Neutrophil (primary cell): ENCODE results near the gene IDH3A.

Source experiments
- H3K27ac ChIP-seq: fragments of 200-600 bp; sonication (generic); 2 replicates; pipeline ENCODE4 v1.5.1; 2016; ENCODE audit warnings: mild to moderate bottlenecking, moderate library complexity
- H3K27me3 ChIP-seq: fragments of 200-600 bp; sonication (generic); 2 replicates; pipeline ENCODE4 v1.6.0; 2016; ENCODE audit warnings: mild to moderate bottlenecking
- H3K36me3 ChIP-seq: fragments of 200-600 bp; sonication (generic); 2 replicates; pipeline ENCODE4 v1.5.1; 2017
- H3K4me1 ChIP-seq, 2 experiments: fragments of 200-600 bp in 1 of 2; sonication (generic) in 1 of 2; 1 replicate in 1 of 2; 2 replicates in 1 of 2; pipeline versions ENCODE4 v1.5.1 to v1.6.1; 2013 to 2016; ENCODE audit warnings: low read depth in 1 of 2, low read length in 1 of 2, mild to moderate bottlenecking in 1 of 2, moderate library complexity in 1 of 2; ENCODE audit not compliant: control insufficient read depth in 1 of 2, insufficient read depth in 1 of 2
- H3K4me3 ChIP-seq, 2 experiments: fragments of 200-600 bp in 1 of 2; sonication (generic) in 1 of 2; 1 replicate in 1 of 2; 2 replicates in 1 of 2; pipeline ENCODE4 v1.5.1; 2013 to 2016; ENCODE audit warnings: low read depth in 1 of 2, low read length in 1 of 2, mild to moderate bottlenecking in 1 of 2, moderate library complexity in 1 of 2
- H3K9me3 ChIP-seq: fragments of 200-600 bp; sonication (generic); 2 replicates; pipeline ENCODE4 v1.5.1; 2016
- CTCF ChIP-seq: fragments of 200-600 bp; sonication (generic); IDR thresholded peaks from 2 replicates; pipeline ENCODE4 v1.5.1; 2016; ENCODE audit warnings: antibody characterized with exemption

IDH3A gene

GRCh38 chr15:78205856-78206255 is 56.7 kb downstream of the IDH3A start:
- TF ChIP-seq CTCF: no peak
- H3K4me3 ChIP-seq: no peak overlapping the region

GRCh38 chr15:78206326-78207109 is 57.4 kb downstream of the IDH3A start:
- Histone ChIP-seq H3K27ac (no peak overlapping the region), H3K36me3 (no peaks in the 10 kb centered on the region), H3K4me1 (no peaks in the 10 kb centered on the region), H3K4me3 (no peak overlapping the region), H3K9me3 (no peaks in the 10 kb centered on the region), H3K27me3 (no peaks in the 10 kb centered on the region)
- no peak for TF ChIP-seq CTCF

More at GRCh38 chr15:78205856-78206255, 56.7 kb downstream of the IDH3A start:
- no peaks in the 10 kb centered on the region for H3K36me3 ChIP-seq
- no peaks in the 10 kb centered on the region for H3K27me3 ChIP-seq
- no peak overlapping the region for H3K27ac ChIP-seq
- no peaks in the 10 kb centered on the region for H3K9me3 ChIP-seq
- no peaks in the 10 kb centered on the region for H3K4me1 ChIP-seq

GRCh38 chr15:78207110-78207458 is 57.9 kb downstream of the IDH3A start:
- H3K4me1 ChIP-seq: no peaks in the 10 kb centered on the region
- H3K27me3 ChIP-seq: no peaks in the 10 kb centered on the region
- no peak overlapping the region for H3K4me3 ChIP-seq
- TF ChIP-seq CTCF: no peak
- H3K9me3 ChIP-seq: no peaks in the 10 kb centered on the region
- no peaks in the 10 kb centered on the region for H3K36me3 ChIP-seq
- H3K27ac ChIP-seq: no peak overlapping the region

- no peak for TF ChIP-seq CTCF
Measured at GRCh38 chr15:78207641-78208340, 58.6 kb downstream of the IDH3A start.

GRCh38 chr15:78208341-78208844 is 59.2 kb downstream of the IDH3A start:
- H3K36me3 ChIP-seq: no peaks in the 10 kb centered on the region
- TF ChIP-seq CTCF: no peak
- H3K27me3 ChIP-seq: no peaks in the 10 kb centered on the region
- no peak overlapping the region for H3K27ac ChIP-seq
- no peak overlapping the region for H3K4me3 ChIP-seq
- H3K9me3 ChIP-seq: no peaks in the 10 kb centered on the region
- H3K4me1 ChIP-seq: no peaks in the 10 kb centered on the region

More at GRCh38 chr15:78207641-78208340, 58.6 kb downstream of the IDH3A start:
- Histone ChIP-seq H3K36me3 (no peaks in the 10 kb centered on the region), H3K4me1 (no peaks in the 10 kb centered on the region), H3K27ac (no peak overlapping the region), H3K9me3 (no peaks in the 10 kb centered on the region), H3K27me3 (no peaks in the 10 kb centered on the region), H3K4me3 (no peak overlapping the region)
